ENCODE data around the gene NR2F1-AS1. TPM values are rescaled to one million over a fixed set of nuclear protein-coding genes. Genes with fewer than 3 reads are reported as not detected.
"Not testable (repeated sequence)": the region's sequence is repeated elsewhere in the genome, so short reads cannot be mapped to it uniquely, and the experiment has no call there.

The NR2F1-AS1 gene
- total RNA-seq, 1 donor, result not detected

- Histone ChIP-seq H3K27me3 (ENCODE audit: insufficient read depth, low read length) (peaks cover 82% of the 10 kb centered on the region), H3K4me3 (ENCODE audit: low read length) (no peak overlapping the region), H3K9me3 (ENCODE audit: low read depth, low read length) (no peaks in the 10 kb centered on the region), H3K4me1 (ENCODE audit: insufficient read depth, low read length) (peaks cover 16% of the 10 kb centered on the region)
Observed at GRCh38 chr5:93567424-93567823, 13.6 kb downstream of the NR2F1-AS1 start.

- Histone ChIP-seq H3K4me3 (ENCODE audit: low read length) (no peak overlapping the region), H3K27me3 (ENCODE audit: insufficient read depth, low read length) (peaks cover 72% of the 10 kb centered on the region), H3K4me1 (ENCODE audit: insufficient read depth, low read length) (peaks cover 13% of the 10 kb centered on the region), H3K9me3 (ENCODE audit: low read depth, low read length) (no peaks in the 10 kb centered on the region)
Observed at GRCh38 chr5:93566091-93566490, 14.9 kb downstream of the NR2F1-AS1 start.

- Histone ChIP-seq H3K27me3 (ENCODE audit: insufficient read depth, low read length) (peaks cover 28% of the 10 kb centered on the region), H3K9me3 (ENCODE audit: low read depth, low read length) (no peaks in the 10 kb centered on the region), H3K4me3 (ENCODE audit: low read length) (no peak overlapping the region), H3K4me1 (ENCODE audit: insufficient read depth, low read length) (no peaks in the 10 kb centered on the region)
Observed at GRCh38 chr5:93557021-93557604, 23.9 kb downstream of the NR2F1-AS1 start.

- H3K4me1 ChIP-seq (ENCODE audit: insufficient read depth, low read length); H3K4me3 ChIP-seq (ENCODE audit: low read length); H3K9me3 ChIP-seq (ENCODE audit: low read depth, low read length): not testable (repeated sequence)
- H3K27me3 ChIP-seq (ENCODE audit: insufficient read depth, low read length), result peaks cover 21% of the 10 kb centered on the region
Observed at GRCh38 chr5:93549594-93549993, 31.4 kb downstream of the NR2F1-AS1 start.

GRCh38 chr5:93545872-93546271 lies 35.1 kb downstream of the NR2F1-AS1 start:
- H3K27me3 ChIP-seq (ENCODE audit: insufficient read depth, low read length), result peaks cover 18% of the 10 kb centered on the region
- no peak overlapping the region for H3K4me3 ChIP-seq (ENCODE audit: low read length)
- H3K9me3 ChIP-seq (ENCODE audit: low read depth, low read length), result no peaks in the 10 kb centered on the region
- no peaks in the 10 kb centered on the region for H3K4me1 ChIP-seq (ENCODE audit: insufficient read depth, low read length)

- Histone ChIP-seq H3K9me3 (ENCODE audit: low read depth, low read length) (no peaks in the 10 kb centered on the region), H3K4me1 (ENCODE audit: insufficient read depth, low read length) (no peaks in the 10 kb centered on the region), H3K4me3 (ENCODE audit: low read length) (no peak overlapping the region), H3K27me3 (ENCODE audit: insufficient read depth, low read length) (no peaks in the 10 kb centered on the region)
Observed at GRCh38 chr5:93532370-93532769, 48.6 kb downstream of the NR2F1-AS1 start.

- H3K27me3 ChIP-seq (ENCODE audit: insufficient read depth, low read length); H3K9me3 ChIP-seq (ENCODE audit: low read depth, low read length): not testable (repeated sequence)
Observed at GRCh38 chr5:93521815-93522214, 59.2 kb downstream of the NR2F1-AS1 start.

GRCh38 chr5:93519740-93520139 lies 61.3 kb downstream of the NR2F1-AS1 start:
- no peaks in the 10 kb centered on the region for H3K27me3 ChIP-seq (ENCODE audit: insufficient read depth, low read length)
- H3K9me3 ChIP-seq (ENCODE audit: low read depth, low read length), result peaks cover 6% of the 10 kb centered on the region
- no peak overlapping the region for H3K4me3 ChIP-seq (ENCODE audit: low read length)
- H3K4me1 ChIP-seq (ENCODE audit: insufficient read depth, low read length), result no peaks in the 10 kb centered on the region

More at GRCh38 chr5:93521815-93522214, 59.2 kb downstream of the NR2F1-AS1 start:
- H3K4me3 ChIP-seq (ENCODE audit: low read length); H3K4me1 ChIP-seq (ENCODE audit: insufficient read depth, low read length): not testable (repeated sequence)

- no peaks in the 10 kb centered on the region for H3K27me3 ChIP-seq (ENCODE audit: insufficient read depth, low read length)
- H3K4me3 ChIP-seq (ENCODE audit: low read length), result no peak overlapping the region
- no peaks in the 10 kb centered on the region for H3K4me1 ChIP-seq (ENCODE audit: insufficient read depth, low read length)
- peaks cover 11% of the 10 kb centered on the region for H3K9me3 ChIP-seq (ENCODE audit: low read depth, low read length)
Observed at GRCh38 chr5:93517828-93518227, 63.2 kb downstream of the NR2F1-AS1 start.

GRCh38 chr5:93513298-93513697 lies 67.7 kb downstream of the NR2F1-AS1 start:
- H3K4me3 ChIP-seq (ENCODE audit: low read length), result no peak overlapping the region
- H3K27me3 ChIP-seq (ENCODE audit: insufficient read depth, low read length), result no peaks in the 10 kb centered on the region
- H3K4me1 ChIP-seq (ENCODE audit: insufficient read depth, low read length), result no peaks in the 10 kb centered on the region
- peaks cover 6% of the 10 kb centered on the region for H3K9me3 ChIP-seq (ENCODE audit: low read depth, low read length)

- Histone ChIP-seq H3K9me3 (ENCODE audit: low read depth, low read length) (peaks cover 6% of the 10 kb centered on the region), H3K27me3 (ENCODE audit: insufficient read depth, low read length) (no peaks in the 10 kb centered on the region), H3K4me3 (ENCODE audit: low read length) (no peak overlapping the region), H3K4me1 (ENCODE audit: insufficient read depth, low read length) (no peaks in the 10 kb centered on the region)
Observed at GRCh38 chr5:93512799-93513198, 68.2 kb downstream of the NR2F1-AS1 start.

GRCh38 chr5:93511445-93511844 lies 69.6 kb downstream of the NR2F1-AS1 start:
- Histone ChIP-seq H3K4me3 (ENCODE audit: low read length) (no peak overlapping the region), H3K27me3 (ENCODE audit: insufficient read depth, low read length) (no peaks in the 10 kb centered on the region), H3K4me1 (ENCODE audit: insufficient read depth, low read length) (no peaks in the 10 kb centered on the region), H3K9me3 (ENCODE audit: low read depth, low read length) (peaks cover 6% of the 10 kb centered on the region)

GRCh38 chr5:93510626-93511380 lies 70.2 kb downstream of the NR2F1-AS1 start:
- Histone ChIP-seq H3K4me3 (ENCODE audit: low read length) (no peak overlapping the region), H3K27me3 (ENCODE audit: insufficient read depth, low read length) (no peaks in the 10 kb centered on the region), H3K4me1 (ENCODE audit: insufficient read depth, low read length) (no peaks in the 10 kb centered on the region), H3K9me3 (ENCODE audit: low read depth, low read length) (peaks cover 6% of the 10 kb centered on the region)

- H3K9me3 ChIP-seq (ENCODE audit: low read depth, low read length); H3K4me3 ChIP-seq (ENCODE audit: low read length); H3K4me1 ChIP-seq (ENCODE audit: insufficient read depth, low read length); H3K27me3 ChIP-seq (ENCODE audit: insufficient read depth, low read length): not testable (repeated sequence)
Observed at GRCh38 chr5:93505553-93505952, 75.5 kb downstream of the NR2F1-AS1 start.

- Histone ChIP-seq H3K4me1 (ENCODE audit: insufficient read depth, low read length) (no peaks in the 10 kb centered on the region), H3K27me3 (ENCODE audit: insufficient read depth, low read length) (peaks cover 4% of the 10 kb centered on the region), H3K4me3 (ENCODE audit: low read length) (no peak overlapping the region), H3K9me3 (ENCODE audit: low read depth, low read length) (no peaks in the 10 kb centered on the region)
Observed at GRCh38 chr5:93503598-93504067, 77.4 kb downstream of the NR2F1-AS1 start.

- Histone ChIP-seq H3K9me3 (ENCODE audit: low read depth, low read length) (peaks cover 8% of the 10 kb centered on the region), H3K4me1 (ENCODE audit: insufficient read depth, low read length) (no peaks in the 10 kb centered on the region), H3K27me3 (ENCODE audit: insufficient read depth, low read length) (no peaks in the 10 kb centered on the region), H3K4me3 (ENCODE audit: low read length) (no peak overlapping the region)
Observed at GRCh38 chr5:93497096-93497495, 83.9 kb downstream of the NR2F1-AS1 start.

Measured in mononuclear cell (primary cell).